Hepatocyte (in vitro differentiated cells): ENCODE results near the gene DIP2C. TPM values are rescaled to one million over a fixed set of nuclear protein-coding genes. Genes with fewer than 3 reads are reported as not detected.
"Not testable (repeated sequence)": the region's sequence is repeated elsewhere in the genome, so short reads cannot be mapped to it uniquely, and the experiment has no call there.

Source experiments
- DNase-seq: peaks from one replicate; pipeline ENCODE4 v3.0.0-alpha.2; 2016; ENCODE audit warnings: low spot score
- H2AFZ ChIP-seq: fragments of 200-600 bp; sonication (generic); 2 replicates; pipeline ENCODE4 v1.6.0; 2016; ENCODE audit warnings: antibody characterized with exemption, mild to moderate bottlenecking
- H3K27ac ChIP-seq: fragments of 200-600 bp; sonication (generic); 2 replicates; pipeline ENCODE4 v1.5.1; 2016; ENCODE audit warnings: mild to moderate bottlenecking
- H3K27me3 ChIP-seq: fragments of 200-600 bp; sonication (generic); 2 replicates; pipeline ENCODE4 v1.6.1; 2016
- H3K36me3 ChIP-seq: fragments of 200-600 bp; sonication (generic); replicated peaks from 2 replicates; pipeline ENCODE4 v1.5.1; 2016; ENCODE audit warnings: low read depth; ENCODE audit not compliant: insufficient read depth
- H3K4me1 ChIP-seq: fragments of 200-600 bp; sonication (generic); 2 replicates; pipeline ENCODE4 v1.5.1; 2016; ENCODE audit warnings: mild to moderate bottlenecking, moderate library complexity; ENCODE audit not compliant: insufficient read depth
- H3K4me2 ChIP-seq: fragments of 200-600 bp; sonication (generic); 2 replicates; pipeline ENCODE4 v1.6.0; 2016
- H3K4me3 ChIP-seq: fragments of 200-600 bp; sonication (generic); 2 replicates; pipeline ENCODE4 v1.5.1; 2016; ENCODE audit warnings: mild to moderate bottlenecking
- H3K79me2 ChIP-seq: fragments of 200-600 bp; sonication (generic); 2 replicates; pipeline ENCODE4 v1.6.0; 2017; ENCODE audit warnings: mild to moderate bottlenecking
- H3K9me2 ChIP-seq: fragments of 200-600 bp; sonication (generic); replicated peaks from 2 replicates; pipeline ENCODE4 v1.6.0; 2017; ENCODE audit warnings: mild to moderate bottlenecking; ENCODE audit not compliant: insufficient read depth
- H3K9me3 ChIP-seq: fragments of 200-600 bp; sonication (generic); 2 replicates; pipeline ENCODE4 v1.5.1; 2016; ENCODE audit warnings: low read depth, mild to moderate bottlenecking
- H4K20me1 ChIP-seq: fragments of 200-600 bp; sonication (generic); 2 replicates; pipeline ENCODE4 v1.6.0; 2016; ENCODE audit warnings: mild to moderate bottlenecking; ENCODE audit not compliant: insufficient read depth, poor library complexity, severe bottlenecking
- EZH2 ChIP-seq: fragments of 200-600 bp; sonication (generic); IDR thresholded peaks from 2 replicates; pipeline ENCODE4 v1.6.1; 2016; ENCODE audit warnings: antibody characterized with exemption, mild to moderate bottlenecking, borderline replicate concordance
- EZH2phosphoT487 ChIP-seq: fragments of 200-600 bp; sonication (generic); IDR thresholded peaks from one replicate; pipeline ENCODE4 v1.6.1; 2018; ENCODE audit warnings: antibody characterized with exemption, mild to moderate bottlenecking, low read depth, moderate library complexity; ENCODE audit not compliant: unreplicated experiment, severe bottlenecking
- WGBS: methylation state at CpG from one replicate; pipeline ENCODE4 v1.1.6; 2016; ENCODE audit warnings: low lambda C conversion rate; ENCODE audit errors: missing lambda C conversion rate; 5-methylcytosine and 5-hydroxymethylcytosine counted together
- polyA plus RNA-seq: library from polyadenylated mRNA; unstranded; fragments of >200 nt; fragmentation: Nextera tagmentation; extraction: Ambion mirVana; gene quantifications from 2 replicates; pipeline ENCODE4 v1.2.1, GENCODE V29; 2016
- total RNA-seq: library from RNA; depleted of rRNA; stranded (reverse); fragments of >200 nt; gene quantifications from 2 replicates; pipeline ENCODE4 v1.2.3, GENCODE V29; 2014
- TF ChIP-seq, protein P1 (sequence below): fragments of 200-600 bp; sonication (generic); IDR thresholded peaks from 2 replicates; pipeline ENCODE4 v1.5.1; 2016; ENCODE audit warnings: antibody characterized with exemption, mild to moderate bottlenecking; ENCODE audit not compliant: poor library complexity

Gene DIP2C
- total and polyA plus RNA-seq, 2 experiments from 2014 or later, result 11.1 to 12.8 TPM

DNA sequence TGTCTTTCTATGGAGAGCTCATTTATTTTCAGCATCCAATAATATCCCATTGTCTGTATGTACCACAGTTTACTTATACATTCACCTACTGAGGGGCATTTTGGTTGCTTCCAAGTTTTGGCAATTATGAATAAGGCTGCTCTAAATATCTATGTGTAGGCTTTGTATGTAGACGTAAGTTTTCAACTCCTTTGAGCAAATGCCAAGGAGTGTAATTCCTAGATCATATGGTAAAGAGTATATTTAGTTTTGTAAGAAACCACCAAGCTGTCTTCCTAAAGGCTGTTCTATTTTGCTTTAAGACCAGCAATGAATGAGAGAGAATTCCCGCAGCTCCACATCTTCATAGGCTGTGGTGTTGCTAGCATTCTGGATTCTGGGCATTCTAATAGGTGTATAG lies 259.8 kb downstream of the DIP2C start:
- no peaks in the 10 kb centered on the region for H3K36me3 ChIP-seq
- no peak overlapping the region for H3K4me2 ChIP-seq
- H3K27ac ChIP-seq, result no peak overlapping the region
- H3K4me1 ChIP-seq, result no peaks in the 10 kb centered on the region
- DNase-seq, result no peak
- no peak overlapping the region for H2AFZ ChIP-seq
- no peaks in the 10 kb centered on the region for H4K20me1 ChIP-seq
- 98% methylated on average over 2 of the region's 2 CpGs for WGBS
- no peak overlapping the region for H3K4me3 ChIP-seq
- TF ChIP-seq EZH2phosphoT487 (no peak), EZH2 (no peak)
- TF ChIP-seq, protein P1, sequence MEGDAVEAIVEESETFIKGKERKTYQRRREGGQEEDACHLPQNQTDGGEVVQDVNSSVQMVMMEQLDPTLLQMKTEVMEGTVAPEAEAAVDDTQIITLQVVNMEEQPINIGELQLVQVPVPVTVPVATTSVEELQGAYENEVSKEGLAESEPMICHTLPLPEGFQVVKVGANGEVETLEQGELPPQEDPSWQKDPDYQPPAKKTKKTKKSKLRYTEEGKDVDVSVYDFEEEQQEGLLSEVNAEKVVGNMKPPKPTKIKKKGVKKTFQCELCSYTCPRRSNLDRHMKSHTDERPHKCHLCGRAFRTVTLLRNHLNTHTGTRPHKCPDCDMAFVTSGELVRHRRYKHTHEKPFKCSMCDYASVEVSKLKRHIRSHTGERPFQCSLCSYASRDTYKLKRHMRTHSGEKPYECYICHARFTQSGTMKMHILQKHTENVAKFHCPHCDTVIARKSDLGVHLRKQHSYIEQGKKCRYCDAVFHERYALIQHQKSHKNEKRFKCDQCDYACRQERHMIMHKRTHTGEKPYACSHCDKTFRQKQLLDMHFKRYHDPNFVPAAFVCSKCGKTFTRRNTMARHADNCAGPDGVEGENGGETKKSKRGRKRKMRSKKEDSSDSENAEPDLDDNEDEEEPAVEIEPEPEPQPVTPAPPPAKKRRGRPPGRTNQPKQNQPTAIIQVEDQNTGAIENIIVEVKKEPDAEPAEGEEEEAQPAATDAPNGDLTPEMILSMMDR, result no peak
- no peaks in the 10 kb centered on the region for H3K9me3 ChIP-seq
- H3K79me2 ChIP-seq, result no peaks in the 10 kb centered on the region
- no peaks in the 10 kb centered on the region for H3K9me2 ChIP-seq
- no peaks in the 10 kb centered on the region for H3K27me3 ChIP-seq

DNA sequence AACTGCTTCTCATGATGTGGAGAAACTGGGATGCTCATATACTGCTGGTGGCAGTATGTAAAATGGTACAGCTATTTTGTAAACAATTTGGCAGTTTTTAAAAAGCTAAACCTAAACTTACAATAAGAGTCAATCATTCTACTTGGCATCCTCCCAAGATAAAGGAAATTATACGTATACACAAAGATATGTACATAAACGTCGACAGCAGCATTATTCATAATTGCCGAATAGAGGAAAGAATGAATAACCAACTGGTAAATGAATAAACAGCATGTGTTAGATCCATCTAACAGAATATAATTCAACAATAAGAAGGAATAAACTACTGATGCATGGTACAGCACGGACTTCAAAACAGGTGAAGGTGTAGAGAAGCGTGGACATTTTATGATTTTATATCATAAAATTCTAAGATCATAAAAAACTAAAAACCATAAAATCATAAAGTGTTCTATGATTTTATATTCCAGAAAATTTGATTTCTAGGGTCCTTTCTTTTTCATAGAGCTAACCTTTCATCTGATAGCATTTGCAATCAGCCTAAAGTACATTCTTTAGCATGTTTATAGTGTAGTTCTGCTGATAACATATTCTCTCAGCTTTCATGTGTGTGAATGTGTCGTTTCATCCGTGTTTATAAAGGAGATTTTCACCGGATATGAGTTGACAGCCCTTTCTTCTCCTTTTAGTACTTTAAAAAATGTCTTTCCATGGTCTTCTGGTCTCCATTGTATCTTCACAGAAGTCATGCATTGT lies 261.5 kb downstream of the DIP2C start:
- H4K20me1 ChIP-seq, result no peaks in the 10 kb centered on the region
- no peaks in the 10 kb centered on the region for H3K27me3 ChIP-seq
- no peaks in the 10 kb centered on the region for H3K9me2 ChIP-seq
- H3K4me2 ChIP-seq, result no peak overlapping the region
- H3K36me3 ChIP-seq, result no peaks in the 10 kb centered on the region
- no peaks in the 10 kb centered on the region for H3K4me1 ChIP-seq
- no peak overlapping the region for H3K27ac ChIP-seq
- 89% methylated on average over 9 of the region's 9 CpGs for WGBS
- H3K9me3 ChIP-seq, result no peaks in the 10 kb centered on the region
- no peak overlapping the region for H3K4me3 ChIP-seq
- TF ChIP-seq EZH2phosphoT487, result no peak
- TF ChIP-seq, protein P1, result no peak
- no peak for TF ChIP-seq EZH2
- H3K79me2 ChIP-seq, result no peaks in the 10 kb centered on the region
- DNase-seq, result no peak
- no peak overlapping the region for H2AFZ ChIP-seq

DNA sequence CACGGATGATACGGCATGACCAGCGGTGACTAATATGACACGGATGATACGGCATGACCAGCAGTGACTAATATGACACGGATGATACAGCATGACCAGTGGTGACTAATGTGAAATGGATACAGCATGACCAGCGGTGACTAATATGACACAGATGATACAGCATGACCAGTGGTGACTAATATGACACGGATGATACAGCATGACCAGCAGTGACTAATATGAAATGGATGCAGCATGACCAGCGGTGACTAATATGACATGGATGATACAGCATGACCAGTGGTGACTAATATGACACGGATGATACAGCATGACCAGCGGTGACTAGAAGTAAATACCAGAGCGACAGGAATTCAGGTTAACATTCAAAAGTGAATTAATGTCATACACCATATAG lies 264.1 kb downstream of the DIP2C start:
- H3K4me1 ChIP-seq, H3K36me3 ChIP-seq, H3K9me3 ChIP-seq, H3K27ac ChIP-seq, H3K79me2 ChIP-seq, H3K4me3 ChIP-seq, H4K20me1 ChIP-seq, H3K27me3 ChIP-seq, H3K9me2 ChIP-seq, DNase-seq, H2AFZ ChIP-seq, H3K4me2 ChIP-seq: not testable (repeated sequence)
- WGBS, result 98% methylated on average over 12 of the region's 12 CpGs

DNA sequence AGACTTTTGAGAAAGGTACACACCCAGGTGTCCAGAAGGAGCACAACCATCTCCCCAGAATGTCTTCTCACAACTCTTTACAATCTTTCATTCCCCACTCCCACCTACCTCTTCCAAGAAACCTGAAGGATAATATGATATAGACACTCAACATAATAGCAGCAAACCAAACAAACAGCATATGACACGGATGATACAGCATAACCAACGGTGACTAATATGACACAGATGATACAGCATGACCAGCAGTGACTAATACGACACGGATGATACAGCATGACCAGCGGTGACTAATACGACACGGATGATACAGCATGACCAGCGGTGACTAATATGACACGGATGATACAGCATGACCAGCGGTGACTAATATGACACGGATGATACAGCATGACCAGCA lies 264.7 kb downstream of the DIP2C start:
- H3K79me2 ChIP-seq, H3K9me3 ChIP-seq, H4K20me1 ChIP-seq, DNase-seq, H2AFZ ChIP-seq, H3K36me3 ChIP-seq, H3K4me1 ChIP-seq, H3K27ac ChIP-seq, H3K9me2 ChIP-seq, H3K27me3 ChIP-seq, H3K4me2 ChIP-seq, H3K4me3 ChIP-seq: not testable (repeated sequence)
- 98% methylated on average over 10 of the region's 11 CpGs for WGBS
